CD4-positive, alpha-beta T cell treated with Interleukin-15 for 1 hour (primary cell): ENCODE measurements around the gene NELL2.
"Not testable (repeated sequence)": the region's sequence is repeated elsewhere in the genome, so short reads cannot be mapped to it uniquely, and the experiment has no call there.

Experiments
- DNase-seq: peaks from one replicate; pipeline ENCODE4 v3.0.0-alpha.2; 2020

NELL2 gene

DNA sequence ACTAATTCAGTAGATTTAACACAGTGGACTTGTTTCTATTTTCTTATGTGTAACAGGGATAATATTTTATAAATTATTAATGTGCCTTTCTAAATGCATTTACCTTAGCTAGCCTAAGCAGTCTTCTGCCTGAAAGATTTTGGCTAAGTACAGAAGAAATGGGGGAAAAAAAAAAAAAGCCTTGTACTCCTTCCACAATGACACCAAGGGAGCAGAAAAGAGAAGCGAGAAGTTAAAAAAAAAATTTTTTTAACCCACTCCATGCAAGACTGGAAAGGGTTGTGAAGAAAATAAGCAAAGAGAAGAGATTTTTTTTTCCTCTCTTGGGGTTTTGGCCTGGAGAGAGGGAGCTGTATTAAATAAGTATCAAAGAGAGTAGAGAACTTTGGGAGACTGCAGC is 28.7 kb downstream of the NELL2 start:
- DNase-seq = no peak

- no peak for DNase-seq
Measured at GRCh38 chr12:44846826-44847225, 29.3 kb downstream of the NELL2 start.

GRCh38 chr12:44842669-44843068 is 33.4 kb downstream of the NELL2 start:
- no peak for DNase-seq

DNA sequence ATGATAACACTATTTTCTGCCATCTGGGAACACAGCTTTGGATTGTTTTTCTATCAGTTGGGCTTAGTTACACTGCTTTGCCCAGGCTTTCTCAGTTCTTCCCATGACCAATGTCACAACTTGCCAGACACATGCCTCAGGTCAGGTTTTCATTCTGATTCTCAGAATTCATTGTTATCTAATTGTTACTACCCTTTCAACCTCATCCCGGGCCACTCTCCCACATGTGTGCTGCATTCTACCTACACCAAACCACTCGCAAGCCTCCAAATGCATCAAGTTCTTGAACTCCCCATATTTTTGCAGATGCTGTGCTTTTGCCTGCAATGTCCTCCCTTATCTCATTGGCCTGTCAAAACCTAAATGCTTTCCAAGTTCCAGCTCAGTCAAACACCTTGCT is 36.3 kb downstream of the NELL2 start:
- DNase-seq = no peak

- no peak for DNase-seq
Measured at GRCh38 chr12:44837114-44837755, 38.9 kb downstream of the NELL2 start.

DNA sequence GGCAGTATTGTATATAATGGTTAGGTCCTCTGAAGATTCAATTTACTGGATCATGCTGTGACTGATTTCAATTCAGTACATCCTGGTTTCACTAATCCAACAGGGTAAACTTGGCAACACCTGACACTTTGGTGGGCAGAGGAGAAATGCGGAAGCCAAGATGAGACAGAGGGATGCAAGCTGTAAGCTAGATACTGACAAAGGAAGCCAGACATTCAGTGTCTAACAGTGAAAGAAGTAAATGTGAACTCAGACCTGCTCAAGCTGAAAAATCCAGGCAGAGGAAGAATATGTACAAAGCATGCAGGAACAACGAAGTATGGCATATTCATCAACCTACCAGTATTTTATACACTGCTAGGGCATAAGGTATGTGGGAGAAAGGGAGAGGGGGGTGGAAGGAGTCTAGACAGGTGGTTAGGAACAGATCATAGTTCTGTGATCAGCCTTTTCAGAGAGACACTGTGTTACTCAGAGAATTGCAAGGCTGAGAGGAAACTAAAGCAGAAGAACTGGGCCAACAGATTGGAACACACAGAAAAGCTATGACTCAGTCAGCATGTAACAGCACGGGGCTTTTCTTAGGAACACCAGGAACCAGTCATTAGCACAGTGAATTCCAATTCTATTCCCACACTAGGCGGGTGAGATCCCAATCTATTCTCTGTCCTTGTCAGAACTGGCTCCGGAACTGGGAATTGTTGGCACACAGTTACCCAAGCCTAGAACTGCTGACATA is 40.3 kb downstream of the NELL2 start:
- DNase-seq = no peak

DNA sequence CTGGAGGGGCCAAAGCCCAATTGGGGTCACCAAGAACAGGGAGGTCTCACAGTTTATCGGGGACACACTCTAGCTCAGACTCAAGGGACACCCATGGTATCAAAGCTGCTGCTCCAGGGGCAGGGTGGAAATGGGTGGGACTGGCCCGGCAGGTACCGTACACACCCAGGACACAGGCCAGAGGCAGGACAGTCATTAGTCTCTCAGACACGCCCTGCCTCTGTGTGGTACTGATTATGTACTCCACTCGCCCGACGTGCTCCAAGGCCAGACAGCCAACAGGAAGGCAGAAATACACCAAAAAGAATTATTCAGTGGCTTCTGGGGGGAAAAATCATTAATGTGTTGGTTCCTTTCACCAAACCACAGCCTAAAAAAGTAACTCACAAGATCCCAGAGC is 41.1 kb downstream of the NELL2 start:
- DNase-seq = not testable (repeated sequence)

- DNase-seq = no peak
Measured at GRCh38 chr12:44833561-44833960, 42.6 kb downstream of the NELL2 start.

DNA sequence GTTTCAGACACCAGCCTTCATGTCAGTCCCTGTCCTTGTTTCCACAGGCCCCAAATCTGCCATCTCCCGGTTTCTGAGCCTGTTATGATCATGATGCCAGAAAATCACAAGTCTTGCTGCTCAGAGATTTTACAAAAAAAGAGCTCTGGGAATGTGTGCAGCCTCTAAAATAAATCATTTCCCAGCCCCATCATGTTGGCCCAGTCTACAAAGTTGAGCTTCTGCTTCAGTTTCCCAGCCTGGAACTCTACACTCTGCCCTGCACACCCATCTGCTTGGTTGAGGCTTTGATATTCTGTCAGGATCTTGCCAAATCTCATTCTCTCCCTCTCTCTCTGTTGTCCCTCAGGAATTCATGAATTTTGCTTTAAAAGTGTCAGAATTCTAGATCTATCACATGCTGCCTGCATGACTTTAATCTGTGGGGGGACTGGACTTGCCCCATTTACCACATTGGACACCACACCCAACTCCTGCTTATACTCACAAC is 45.5 kb downstream of the NELL2 start:
- no peak for DNase-seq

GRCh38 chr12:44829045-44829444 is 47.1 kb downstream of the NELL2 start:
- no peak for DNase-seq

DNA sequence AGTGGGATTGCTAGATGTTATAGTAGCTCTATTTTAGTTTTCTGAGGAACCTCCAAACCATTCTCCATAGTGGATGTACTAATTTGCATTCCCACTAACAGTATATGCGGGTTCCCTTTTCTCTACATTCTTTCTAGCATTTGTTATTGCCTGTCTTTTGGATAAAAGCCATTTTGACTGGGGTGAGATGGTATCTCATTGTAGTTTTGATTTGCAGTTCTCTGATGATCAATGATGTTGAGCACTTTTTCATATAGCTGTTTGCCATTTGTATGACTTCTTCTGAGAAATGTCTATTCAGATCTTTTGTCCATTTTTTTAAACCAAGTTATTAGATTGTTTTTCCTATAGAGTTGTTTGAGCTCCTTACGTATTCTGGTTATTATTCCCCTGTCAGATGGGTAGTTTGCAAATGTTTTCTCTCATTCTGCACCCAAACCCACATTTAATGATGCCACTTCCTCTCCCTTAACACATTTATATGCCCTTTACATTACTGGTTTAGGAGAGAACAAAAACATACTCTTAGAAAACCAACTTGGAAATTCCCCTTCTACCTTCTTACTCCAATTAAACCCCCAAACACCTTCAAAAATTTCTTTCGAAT is 48.2 kb downstream of the NELL2 start:
- no peak for DNase-seq

- not testable (repeated sequence) for DNase-seq
Measured at GRCh38 chr12:44821702-44822101, 54.4 kb downstream of the NELL2 start.

GRCh38 chr12:44819884-44820283 is 56.2 kb downstream of the NELL2 start:
- no peak for DNase-seq

- DNase-seq = no peak
Measured at GRCh38 chr12:44817687-44818086, 58.4 kb downstream of the NELL2 start.

GRCh38 chr12:44816446-44817017 is 59.6 kb downstream of the NELL2 start:
- DNase-seq = no peak

GRCh38 chr12:44812062-44812461 is 64.1 kb downstream of the NELL2 start:
- no peak for DNase-seq

DNA sequence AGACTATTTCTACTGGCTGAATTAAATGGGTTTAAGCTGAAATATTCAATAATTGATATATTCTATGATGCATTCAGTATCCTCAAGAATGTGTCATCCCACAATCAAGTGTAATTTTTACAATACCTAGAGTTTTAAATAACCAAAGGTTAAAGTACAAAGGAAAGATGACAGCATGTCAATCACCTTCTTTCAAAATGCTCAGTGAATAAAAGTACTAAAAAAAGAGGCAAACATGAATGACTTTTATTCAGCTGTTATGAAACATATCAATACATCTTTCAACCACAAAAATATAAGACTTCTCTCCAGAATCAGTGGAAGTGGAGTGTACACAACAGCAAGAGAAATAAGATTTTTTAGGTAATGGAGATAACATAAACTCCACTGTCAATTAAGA is 72.0 kb downstream of the NELL2 start:
- DNase-seq = no peak

DNA sequence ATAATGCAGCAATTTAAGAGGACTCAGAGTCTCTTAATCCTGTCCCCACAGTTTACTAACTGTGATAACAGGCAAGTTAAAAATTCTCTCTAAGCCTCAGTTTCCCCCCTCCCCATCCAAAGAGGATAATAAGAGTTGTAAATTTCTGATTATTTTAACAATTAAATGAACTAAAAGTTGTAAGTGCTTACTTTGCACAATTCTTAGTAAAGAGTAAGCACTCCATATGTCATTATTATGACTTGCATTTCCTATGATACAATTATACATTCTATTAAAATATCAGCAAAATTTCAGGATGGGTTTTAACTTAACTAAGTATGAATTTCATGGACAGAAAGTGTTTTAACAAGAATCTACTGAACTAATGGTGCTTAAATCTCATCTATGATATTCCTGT is 80.1 kb downstream of the NELL2 start:
- DNase-seq = no peak

DNA sequence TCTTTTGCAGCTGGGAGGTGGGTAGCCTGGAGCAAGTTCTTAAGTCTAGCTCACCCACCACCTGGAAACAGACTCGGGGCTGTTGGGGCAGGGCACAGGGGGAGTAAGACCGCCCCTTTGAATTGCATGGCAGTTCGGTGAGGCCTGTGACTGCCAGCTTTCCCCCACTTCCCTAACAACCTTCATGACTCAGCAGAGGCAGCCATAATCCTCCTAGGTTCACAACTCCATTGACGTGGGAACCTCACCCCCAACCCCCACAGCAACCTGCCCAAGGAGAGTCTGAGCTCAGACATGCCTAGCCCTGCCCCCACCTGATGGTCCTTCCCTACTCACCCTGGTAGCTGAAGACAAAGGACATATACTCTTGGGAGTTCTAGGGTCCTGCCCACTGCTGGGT is 87.4 kb downstream of the NELL2 start:
- no peak for DNase-seq

DNA sequence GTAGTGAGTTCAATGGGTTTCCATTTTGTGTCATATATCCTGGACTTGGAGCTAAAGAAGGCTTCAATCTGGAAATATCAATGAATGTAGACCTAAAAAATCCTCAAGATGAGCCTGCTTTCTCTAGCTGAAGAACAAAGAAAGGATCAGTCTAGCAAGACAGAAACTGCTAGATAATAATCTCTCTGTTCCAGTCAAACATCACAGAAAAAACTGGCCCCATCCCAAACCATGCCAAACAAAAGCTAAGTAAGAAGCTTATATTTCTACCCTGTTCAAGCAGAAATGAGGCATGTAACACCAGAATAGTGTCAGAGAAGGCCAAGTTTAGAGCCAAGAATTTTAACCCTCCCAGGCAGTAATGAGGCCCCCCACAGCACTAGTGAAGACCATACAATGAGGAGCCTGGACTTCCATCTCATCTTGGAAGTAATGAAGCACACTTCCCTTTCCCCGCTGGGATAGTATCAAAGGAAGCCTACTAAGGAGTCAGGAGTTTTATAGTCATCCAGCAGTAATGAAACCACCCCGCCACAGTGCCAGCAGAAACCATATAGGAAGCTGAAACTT is 95.8 kb downstream of the NELL2 start:
- no peak for DNase-seq

DNA sequence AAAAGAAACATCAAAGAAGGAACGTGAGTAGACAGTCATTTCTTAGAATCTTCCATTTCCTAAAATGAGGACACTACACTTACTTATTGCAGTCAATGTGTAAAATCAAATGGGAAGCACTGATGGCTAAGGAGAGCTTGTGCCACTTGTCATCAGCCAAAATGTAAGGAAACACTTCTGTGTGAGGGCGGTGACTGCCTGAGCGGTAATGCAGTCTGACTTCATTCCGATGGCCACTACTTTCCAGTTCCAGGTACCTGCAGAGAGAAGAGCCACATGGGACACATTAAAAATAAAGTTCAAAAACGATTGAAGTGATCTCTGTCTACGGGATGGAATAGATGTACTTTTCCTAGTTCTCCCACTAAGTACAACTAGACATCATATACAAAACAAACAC is 96.3 kb downstream of the NELL2 start:
- no peak for DNase-seq

- no peak for DNase-seq
Measured at GRCh38 chr12:44778863-44779262, 97.3 kb downstream of the NELL2 start.

DNA sequence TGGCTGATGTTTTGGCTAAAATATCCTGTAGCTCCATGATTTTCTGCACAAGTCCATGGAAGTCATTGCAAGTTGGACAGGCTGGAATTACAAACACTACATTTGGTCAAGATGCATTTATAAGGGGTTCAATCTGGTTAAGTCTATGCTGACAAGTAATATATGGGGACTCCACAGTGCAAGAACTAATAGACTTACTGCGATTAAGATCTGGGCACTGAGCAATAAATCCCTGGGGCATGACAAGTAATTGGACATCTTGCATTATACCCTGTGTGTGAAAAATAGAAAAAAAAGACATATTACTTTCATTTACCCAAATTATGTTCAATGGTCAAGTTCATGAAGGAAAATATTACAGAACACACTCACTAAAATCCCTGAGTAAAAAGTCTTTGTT is 99.1 kb downstream of the NELL2 start:
- no peak for DNase-seq

DNA sequence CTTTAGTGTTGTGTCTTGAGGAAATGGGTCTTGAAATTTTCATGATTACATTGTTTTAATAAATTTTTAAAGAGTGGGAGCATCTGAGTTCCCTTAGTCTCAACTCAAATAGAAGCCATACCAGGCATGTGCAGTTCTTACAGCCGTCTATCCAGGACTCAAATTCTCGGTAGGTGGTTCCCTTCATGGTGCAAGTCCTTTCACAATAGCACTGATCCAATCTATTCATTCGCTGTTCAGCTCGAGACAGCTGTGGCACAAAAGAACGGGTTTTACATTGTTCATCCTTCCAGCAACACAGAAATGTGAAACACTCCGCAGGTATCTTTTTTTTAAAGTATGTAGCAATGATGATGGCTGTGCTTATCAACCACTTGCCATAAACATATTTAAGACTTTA is 100.2 kb downstream of the NELL2 start:
- no peak for DNase-seq
